ENCODE results near the gene CCDC68. TPM values are rescaled to one million over a fixed set of nuclear protein-coding genes. Genes with fewer than 3 reads are reported as not detected.

Gene CCDC68
- total RNA-seq, 1 experiment from 2014 or later = 6.9 TPM

- Mint-ChIP-seq H3K36me3 (ENCODE audit: insufficient read depth, unreplicated experiment) (no peaks in the 10 kb centered on the region), H3K27ac (ENCODE audit: unreplicated experiment) (no peak overlapping the region), H3K4me3 (ENCODE audit: unreplicated experiment) (no peak overlapping the region), H3K9me3 (ENCODE audit: unreplicated experiment) (no peaks in the 10 kb centered on the region), H3K27me3 (ENCODE audit: insufficient read depth, unreplicated experiment) (no peaks in the 10 kb centered on the region), H3K4me1 (ENCODE audit: low read depth, unreplicated experiment) (no peaks in the 10 kb centered on the region)
- Histone ChIP-seq H3K4me3 (ENCODE audit: low read depth, low read length) (no peak overlapping the region), H3K36me3 (ENCODE audit: control insufficient read depth, insufficient read depth, low read length) (no peaks in the 10 kb centered on the region), H3K27me3 (replicated peaks; ENCODE audit: control insufficient read depth, insufficient read depth, low read length) (no peaks in the 10 kb centered on the region), H3K4me1 (no peaks in the 10 kb centered on the region), H3K9me3 (no peaks in the 10 kb centered on the region)
- TF ChIP-seq CTCF (IDR thresholded peaks at IDR 0.05; ENCODE audit: insufficient read depth in 1 of 2, low read depth in 1 of 2, low read length in 1 of 2, severe bottlenecking in 1 of 2, unreplicated experiment in 1 of 2) = no peak
- no TSS peak for BruUV-seq (replicated peaks)
- no peak for DNase-seq
- intact Hi-C loops (cut with micrococcal nuclease; ENCODE audit: unreplicated experiment) = loop anchor here (5.0 kb wide), 1 partner anchor 67 kb away; no protein-coding TSS in a partner anchor
- ChIA-PET POLR2A (no interaction called here), CTCF (no interaction called here)
Observed at GRCh38 chr18:54914816-54915215, 44.4 kb downstream of the CCDC68 start.

- no peak overlapping the region for H3K4me3 Mint-ChIP-seq (ENCODE audit: unreplicated experiment)
- no peak for TF ChIP-seq CTCF (IDR thresholded peaks at IDR 0.05; ENCODE audit: insufficient read depth in 1 of 2, low read depth in 1 of 2, low read length in 1 of 2, severe bottlenecking in 1 of 2, unreplicated experiment in 1 of 2)
- Histone ChIP-seq H3K27me3 (replicated peaks; ENCODE audit: control insufficient read depth, insufficient read depth, low read length) (no peaks in the 10 kb centered on the region), H3K4me3 (ENCODE audit: low read depth, low read length) (no peak overlapping the region), H3K9me3 (no peaks in the 10 kb centered on the region), H3K36me3 (ENCODE audit: control insufficient read depth, insufficient read depth, low read length) (no peaks in the 10 kb centered on the region), H3K4me1 (no peaks in the 10 kb centered on the region)
- H3K4me1 Mint-ChIP-seq (ENCODE audit: low read depth, unreplicated experiment) = no peaks in the 10 kb centered on the region
- ChIA-PET CTCF (no interaction called here), POLR2A (no interaction called here)
- no peak overlapping the region for H3K27ac Mint-ChIP-seq (ENCODE audit: unreplicated experiment)
- H3K36me3 Mint-ChIP-seq (ENCODE audit: insufficient read depth, unreplicated experiment) = no peaks in the 10 kb centered on the region
- no peaks in the 10 kb centered on the region for H3K9me3 Mint-ChIP-seq (ENCODE audit: unreplicated experiment)
- BruUV-seq (replicated peaks) = no TSS peak
- intact Hi-C loops (cut with micrococcal nuclease; ENCODE audit: unreplicated experiment) = no loop called here
- H3K27me3 Mint-ChIP-seq (ENCODE audit: insufficient read depth, unreplicated experiment) = no peaks in the 10 kb centered on the region
- no peak for DNase-seq
Observed at GRCh38 chr18:54911551-54911950, 47.7 kb downstream of the CCDC68 start.

GRCh38 chr18:54910161-54910919 is 48.9 kb downstream of the CCDC68 start:
- no peaks in the 10 kb centered on the region for H3K27me3 ChIP-seq (replicated peaks; ENCODE audit: control insufficient read depth, insufficient read depth, low read length)
- ChIA-PET CTCF (no interaction called here), POLR2A (no interaction called here)
- H3K27me3 Mint-ChIP-seq (ENCODE audit: insufficient read depth, unreplicated experiment) = no peaks in the 10 kb centered on the region
- no TSS peak for BruUV-seq (replicated peaks)
- no peak overlapping the region for H3K4me3 Mint-ChIP-seq (ENCODE audit: unreplicated experiment)
- no peaks in the 10 kb centered on the region for H3K36me3 ChIP-seq (ENCODE audit: control insufficient read depth, insufficient read depth, low read length)
- intact Hi-C loops (cut with micrococcal nuclease; ENCODE audit: unreplicated experiment) = no loop called here
- H3K27ac Mint-ChIP-seq (ENCODE audit: unreplicated experiment) = no peak overlapping the region
- no peaks in the 10 kb centered on the region for H3K9me3 ChIP-seq
- no peaks in the 10 kb centered on the region for H3K36me3 Mint-ChIP-seq (ENCODE audit: insufficient read depth, unreplicated experiment)
- no peak for DNase-seq
- H3K4me1 ChIP-seq = no peaks in the 10 kb centered on the region
- H3K4me3 ChIP-seq (ENCODE audit: low read depth, low read length) = no peak overlapping the region
- no peaks in the 10 kb centered on the region for H3K9me3 Mint-ChIP-seq (ENCODE audit: unreplicated experiment)
- no peaks in the 10 kb centered on the region for H3K4me1 Mint-ChIP-seq (ENCODE audit: low read depth, unreplicated experiment)
- no peak for TF ChIP-seq CTCF (IDR thresholded peaks at IDR 0.05; ENCODE audit: insufficient read depth in 1 of 2, low read depth in 1 of 2, low read length in 1 of 2, severe bottlenecking in 1 of 2, unreplicated experiment in 1 of 2)

Measured in Caco-2 (cell line).